H1 (cell line): ENCODE data around the gene TMED4. TPM values are rescaled to one million over a fixed set of nuclear protein-coding genes. Genes with fewer than 3 reads are reported as not detected.

ENCODE experiments used
- CTCF ChIA-PET: fragments of 300-600 bp; sonication (Branson Sonifier 250); formaldehyde crosslinking; loops from one replicate; lab custom pipeline; 2021; ENCODE audit not compliant: partially characterized antibody; lab: Charles Lee
- POLR2A ChIA-PET: fragments of 300-600 bp; sonication (Branson Sonifier 250); formaldehyde crosslinking; loops from one replicate; lab custom pipeline; 2021; ENCODE audit warnings: inconsistent platforms; ENCODE audit not compliant: partially characterized antibody; lab: Charles Lee
- DNase-seq, 2 experiments: peaks; one replicate each; pipeline versions ENCODE4 v3.0.0 to v3.0.0-alpha.2; 2010 to 2022; ENCODE audit warnings: low spot score in 2 of 2, low read depth in 1 of 2, mixed read lengths in 1 of 2
- FAIRE-seq: peaks from 2 replicates; lab custom pipeline; 2011; peaks lifted over from hg19 to GRCh38; lab: Jason Lieb, UNC
- H2AFZ ChIP-seq: 2 replicates; pipeline ENCODE4 v1.8.1; 2012; ENCODE audit warnings: low read length, inconsistent platforms
- H2AK5ac ChIP-seq: 2 replicates; pipeline ENCODE4 v1.6.1; 2013; ENCODE audit warnings: low read depth, low read length
- H2BK120ac ChIP-seq: replicated peaks from 2 replicates; pipeline ENCODE3; 2013; ENCODE audit warnings: low read depth, low read length, inconsistent platforms
- H2BK12ac ChIP-seq: 2 replicates; pipeline ENCODE4 v1.6.1; 2013; ENCODE audit warnings: low read depth, low read length
- H2BK15ac ChIP-seq: 2 replicates; pipeline ENCODE4 v1.6.1; 2013; ENCODE audit warnings: low read length
- H2BK20ac ChIP-seq: 2 replicates; pipeline ENCODE4 v1.6.1; 2013; ENCODE audit warnings: low read length
- H2BK5ac ChIP-seq: 2 replicates; pipeline ENCODE4 v1.6.1; 2013; ENCODE audit warnings: low read depth, low read length
- H3K14ac ChIP-seq: 2 replicates; pipeline ENCODE4 v1.6.1; 2013; ENCODE audit warnings: inconsistent platforms; ENCODE audit not compliant: insufficient read length
- H3K18ac ChIP-seq: 2 replicates; pipeline ENCODE4 v1.6.1; 2013; ENCODE audit warnings: low read length; ENCODE audit errors: extremely low read depth
- H3K23ac ChIP-seq: 2 replicates; pipeline ENCODE4 v1.6.1; 2013; ENCODE audit warnings: inconsistent platforms; ENCODE audit not compliant: insufficient read length
- H3K23me2 ChIP-seq: 2 replicates; pipeline ENCODE4 v1.6.1; 2013; ENCODE audit warnings: low read depth, low read length
- H3K27ac ChIP-seq: 2 replicates; pipeline ENCODE4 v1.6.1; 2011; ENCODE audit warnings: low read depth, low read length, inconsistent platforms
- H3K27me3 ChIP-seq, 4 experiments: replicated peaks in 1 of 4; 1 replicate in 1 of 4; 2 replicates in 3 of 4; pipeline versions ENCODE4 v1.6.1 to v1.8.1; 2011 to 2013; ENCODE audit warnings: low read length in 3 of 4, mild to moderate bottlenecking in 3 of 4, inconsistent platforms in 2 of 4, mixed read lengths in 2 of 4, moderate library complexity in 1 of 4; ENCODE audit not compliant: control insufficient read depth in 3 of 4, insufficient read depth in 3 of 4; ENCODE audit errors: extremely low read depth in 1 of 4
- H3K36me3 ChIP-seq, 4 experiments: 2 replicates each; pipeline versions ENCODE4 v1.6.1 to v1.8.1; 2011 to 2013; ENCODE audit warnings: mild to moderate bottlenecking in 4 of 4, low read length in 3 of 4, moderate library complexity in 2 of 4, control low read depth in 1 of 4, inconsistent platforms in 1 of 4; ENCODE audit not compliant: insufficient read depth in 4 of 4, control insufficient read depth in 2 of 4
- H3K4ac ChIP-seq: replicated peaks from 2 replicates; pipeline ENCODE3; 2013; ENCODE audit warnings: low read length, low read depth, mixed read lengths, inconsistent platforms; ENCODE audit not compliant: insufficient read length
- H3K4me1 ChIP-seq, 4 experiments: replicated peaks in 1 of 4; 1 replicate in 1 of 4; 2 replicates in 3 of 4; pipeline versions ENCODE4 v1.6.1 to v1.8.1; 2011 to 2013; ENCODE audit warnings: low read length in 3 of 4, inconsistent platforms in 2 of 4, mixed read lengths in 1 of 4; ENCODE audit not compliant: insufficient read depth in 4 of 4, control insufficient read depth in 3 of 4
- H3K4me2 ChIP-seq, 2 experiments: 2 replicates each; pipeline versions ENCODE4 v1.6.1 to v1.8.1; 2011 to 2013; ENCODE audit warnings: low read depth in 2 of 2, low read length in 2 of 2, control low read depth in 1 of 2, inconsistent platforms in 1 of 2, mild to moderate bottlenecking in 1 of 2; ENCODE audit not compliant: insufficient read depth in 1 of 2
- H3K4me3 ChIP-seq, 4 experiments: fragments of 200-600, 300-600 bp in 1 of 4; sonication (generic), shearing (Covaris generic), sonication (Bioruptor Twin) in 1 of 4; 2 replicates each; pipeline versions ENCODE4 v1.5.1 to v1.8.1; 2011 to 2016; ENCODE audit warnings: low read length in 4 of 4, low read depth in 3 of 4, control low read depth in 2 of 4, inconsistent platforms in 2 of 4, mild to moderate bottlenecking in 2 of 4, mixed read lengths in 1 of 4, moderate library complexity in 1 of 4; ENCODE audit not compliant: insufficient read depth in 2 of 4; ENCODE audit errors: extremely low read depth in 1 of 4
- H3K56ac ChIP-seq: replicated peaks from 2 replicates; pipeline ENCODE3; 2013; ENCODE audit warnings: low read depth, mild to moderate bottlenecking, mixed read lengths, low read length, inconsistent platforms; ENCODE audit not compliant: insufficient read length
- H3K79me1 ChIP-seq: 2 replicates; pipeline ENCODE4 v1.6.1; 2013; ENCODE audit warnings: low read depth, low read length, control low read depth
- H3K79me2 ChIP-seq, 2 experiments: 2 replicates each; pipeline versions ENCODE4 v1.6.1 to v1.8.1; 2012 to 2013; ENCODE audit warnings: low read length in 2 of 2, mild to moderate bottlenecking in 2 of 2, inconsistent platforms in 1 of 2; ENCODE audit not compliant: insufficient read depth in 2 of 2, control insufficient read depth in 1 of 2
- H3K9ac ChIP-seq, 4 experiments: replicated peaks in 1 of 4; 1 replicate in 1 of 4; 2 replicates in 3 of 4; pipeline versions ENCODE4 v1.6.1 to v1.8.1; 2011 to 2013; ENCODE audit warnings: low read depth in 3 of 4, low read length in 3 of 4, control low read depth in 2 of 4, mild to moderate bottlenecking in 2 of 4, moderate library complexity in 2 of 4, inconsistent platforms in 1 of 4; ENCODE audit errors: extremely low read depth in 1 of 4
- H3K9me3 ChIP-seq, 2 experiments: 2 replicates each; pipeline versions ENCODE4 v1.6.1 to v1.8.1; 2012 to 2013; ENCODE audit warnings: mild to moderate bottlenecking in 2 of 2, moderate library complexity in 2 of 2, control low read depth in 1 of 2, inconsistent platforms in 1 of 2, low read depth in 1 of 2, low read length in 1 of 2, mixed read lengths in 1 of 2; ENCODE audit not compliant: insufficient read depth in 2 of 2
- H4K20me1 ChIP-seq, 2 experiments: replicated peaks in 1 of 2; 2 replicates each; pipeline versions ENCODE3 to v1.8.1; 2011 to 2013; ENCODE audit warnings: inconsistent platforms in 2 of 2, low read length in 2 of 2, mild to moderate bottlenecking in 1 of 2; ENCODE audit not compliant: insufficient read depth in 2 of 2, control insufficient read depth in 1 of 2
- H4K5ac ChIP-seq: 2 replicates; pipeline ENCODE4 v1.6.1; 2013; ENCODE audit warnings: low read length, low read depth, mixed read lengths, inconsistent platforms; ENCODE audit not compliant: insufficient read length
- H4K8ac ChIP-seq: 2 replicates; pipeline ENCODE4 v1.8.0; 2013; ENCODE audit warnings: mild to moderate bottlenecking, moderate library complexity, low read length, inconsistent platforms; ENCODE audit not compliant: insufficient read depth; ENCODE audit errors: extremely low read depth
- H4K91ac ChIP-seq: replicated peaks from 2 replicates; pipeline ENCODE3; 2013; ENCODE audit warnings: low read length, mixed read lengths, inconsistent platforms; ENCODE audit not compliant: insufficient read length
- ATF3 ChIP-seq: IDR thresholded peaks from 2 replicates; pipeline ENCODE4 v1.6.1; 2011; ENCODE audit warnings: low read depth, mild to moderate bottlenecking, low read length; ENCODE audit not compliant: insufficient read depth
- CBX5 ChIP-seq: fragments of 300-800, 300-1000 bp; sonication (generic); IDR thresholded peaks from 2 replicates; pipeline ENCODE4 v1.7.1; 2016; ENCODE audit warnings: antibody characterized with exemption, low read length, low read depth
- CHD1 ChIP-seq: IDR thresholded peaks from 2 replicates; pipeline ENCODE4 v1.6.1; 2012; ENCODE audit warnings: low read depth, low read length, improper control_type of control experiment
- KDM1A ChIP-seq: fragments of 200-600, 300-600 bp; sonication (generic); IDR thresholded peaks from 2 replicates; pipeline ENCODE4 v1.7.1; 2016; ENCODE audit warnings: mild to moderate bottlenecking, low read length, borderline replicate concordance
- NRF1 ChIP-seq: IDR thresholded peaks from 2 replicates; pipeline ENCODE4 v1.6.1; 2011; ENCODE audit warnings: mild to moderate bottlenecking, low read depth, low read length, improper control_type of control experiment
- POLR2AphosphoS5 ChIP-seq: IDR thresholded peaks from 2 replicates; pipeline ENCODE4 v1.6.1; 2011; ENCODE audit warnings: low read depth, low read length
- SIN3A ChIP-seq, 2 experiments: IDR thresholded peaks in 1 of 2; conservative IDR thresholded peaks in 1 of 2; 2 replicates each; pipeline ENCODE4 v1.6.1; 2011 to 2012; ENCODE audit warnings: low read length in 2 of 2, improper control_type of control experiment in 1 of 2, low read depth in 1 of 2, mild to moderate bottlenecking in 1 of 2
- SP1 ChIP-seq: IDR thresholded peaks from 2 replicates; pipeline ENCODE4 v1.6.1; 2011; ENCODE audit warnings: low read depth, low read length
- SP2 ChIP-seq: IDR thresholded peaks from 2 replicates; pipeline ENCODE4 v1.6.1; 2012; ENCODE audit warnings: mild to moderate bottlenecking, low read length, inconsistent platforms
- SP4 ChIP-seq: IDR thresholded peaks from 2 replicates; pipeline ENCODE4 v1.6.1; 2012; ENCODE audit warnings: low read length, inconsistent platforms
- TAF1 ChIP-seq: IDR thresholded peaks from 2 replicates; pipeline ENCODE4 v1.6.1; 2011; ENCODE audit warnings: mild to moderate bottlenecking, low read depth, low read length
- TBP ChIP-seq: IDR thresholded peaks from 2 replicates; pipeline ENCODE4 v1.6.1; 2011; ENCODE audit warnings: low read depth, low read length, improper control_type of control experiment
- WGBS, 2 experiments: shearing (Covaris generic) in 1 of 2; methylation state at CpG; one replicate each; pipeline versions ENCODE4 v1.1.6 to v1.1.7; 2013 to 2015; ENCODE audit warnings: low lambda C conversion rate in 2 of 2, mixed read lengths in 2 of 2, inconsistent platforms in 1 of 2, low coverage in 1 of 2, missing lambda C conversion rate in 1 of 2; ENCODE audit not compliant: insufficient replicate concordance in 2 of 2, insufficient coverage in 1 of 2, insufficient read length in 1 of 2; ENCODE audit errors: extremely low coverage in 1 of 2, missing lambda C conversion rate in 1 of 2; 5-methylcytosine and 5-hydroxymethylcytosine counted together
- polyA plus RNA-seq, 7 experiments: library from polyadenylated mRNA; depleted of rRNA in 3 of 7; stranded (reverse) in 5 of 7; unstranded in 2 of 7; fragments of >200 nt in 5 of 7; fragments of 200-250 nt in 2 of 7; gene quantifications; 1 replicate in 5 of 7; 2 replicates in 1 of 7; 4 replicates in 1 of 7; pipeline versions ENCODE4 v1.2.1 to v1.2.3, GENCODE V29; 2011 to 2013; ENCODE audit warnings: missing spikeins in 2 of 7, mixed read lengths in 2 of 7
- total RNA-seq: library from RNA; stranded (reverse); fragmentation: NEBNext Ultra II Directional; extraction: Animal tissue kit (Norgen Biotek cat#: 25700); gene quantifications from 2 replicates; pipeline ENCODE4 v1.2.1, GENCODE V29; 2021
- TF ChIP-seq, protein P1 (sequence below), 3 experiments: IDR thresholded peaks; 1 replicate in 2 of 3; 2 replicates in 1 of 3; pipeline versions ENCODE4 v1.5.1 to v1.6.1; 2011; ENCODE audit warnings: low read length in 3 of 3, mild to moderate bottlenecking in 3 of 3, inconsistent platforms in 2 of 3, low read depth in 1 of 3, moderate library complexity in 1 of 3; ENCODE audit not compliant: insufficient read depth in 1 of 3; ENCODE audit errors: control extremely low read depth in 1 of 3

The TMED4 gene
- total and polyA plus RNA-seq, 2 of the 8 experiments (the other 6 are each of a cell fraction or from before 2014, with no cell fraction given): 44.9 to 76.7 TPM

DNA sequence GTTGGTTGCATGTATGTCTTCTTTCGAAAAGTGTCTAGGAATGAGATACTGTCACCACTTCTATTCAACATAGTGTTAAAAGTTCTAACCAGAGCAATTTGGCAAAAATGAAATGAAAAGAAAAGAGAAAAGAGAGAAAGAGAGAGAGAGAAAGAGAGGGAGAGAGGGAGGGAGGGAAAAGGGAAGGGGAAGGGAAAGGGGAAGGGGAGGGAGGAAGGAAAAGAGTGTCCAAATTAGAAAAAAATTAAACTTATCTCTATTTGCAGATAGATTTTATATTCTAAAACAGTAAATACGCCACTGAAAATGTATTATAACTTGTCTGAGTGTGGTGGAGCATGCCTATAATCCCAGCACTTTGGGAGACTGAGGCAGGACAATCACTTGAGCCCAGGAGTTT lies 24.5 kb downstream of the TMED4 start:
- no peak overlapping the region for H3K56ac ChIP-seq
- H3K4me1 ChIP-seq: no peaks in the 10 kb centered on the region; a peak in 1 of 7 replicates
- no peak overlapping the region for H3K9ac ChIP-seq
- no peak overlapping the region for H2BK12ac ChIP-seq
- no peaks in the 10 kb centered on the region for H3K79me1 ChIP-seq
- H4K8ac ChIP-seq: no peak overlapping the region
- H3K14ac ChIP-seq: no peak overlapping the region
- H2BK20ac ChIP-seq: no peak overlapping the region
- no peak overlapping the region for H3K4ac ChIP-seq
- POLR2A ChIA-PET: no interaction called here
- no peaks in the 10 kb centered on the region; a peak in 1 of 7 replicates for H3K27me3 ChIP-seq
- no peak overlapping the region for H2AK5ac ChIP-seq
- H2AFZ ChIP-seq: no peak overlapping the region
- H2BK15ac ChIP-seq: no peak overlapping the region
- H4K91ac ChIP-seq: no peak overlapping the region
- no peak overlapping the region for H3K18ac ChIP-seq
- no peaks in the 10 kb centered on the region for H4K20me1 ChIP-seq
- H3K9me3 ChIP-seq: no peaks in the 10 kb centered on the region
- 82% methylated on average over 2 of the region's 2 CpGs; no CpG with 5 or more reads in 1 of the 2 experiments for WGBS, 2 experiments
- H4K5ac ChIP-seq: no peak overlapping the region
- H3K23ac ChIP-seq: no peak overlapping the region
- H3K23me2 ChIP-seq: no peaks in the 10 kb centered on the region
- H3K4me3 ChIP-seq: no peak overlapping the region
- FAIRE-seq: no peak
- no peak for DNase-seq
- H2BK5ac ChIP-seq: no peak overlapping the region
- H3K79me2 ChIP-seq: no peaks in the 10 kb centered on the region
- no peaks in the 10 kb centered on the region for H3K36me3 ChIP-seq
- no peak overlapping the region for H3K27ac ChIP-seq
- H3K4me2 ChIP-seq: no peak overlapping the region
- no peak overlapping the region for H2BK120ac ChIP-seq
- CTCF ChIA-PET: no interaction called here
- TF ChIP-seq SIN3A (conservative IDR thresholded peaks at IDR 0.05 in 1 of 2, IDR thresholded peaks at IDR 0.05 in 1 of 2; ENCODE audit: low read depth in 1 of 2, low read length in 2 of 2): no peak
- no peak for TF ChIP-seq CHD1
- no peak for TF ChIP-seq SP1
- no peak for TF ChIP-seq POLR2AphosphoS5
- TF ChIP-seq TAF1: no peak
- TF ChIP-seq TBP: no peak
- TF ChIP-seq, protein P1, sequence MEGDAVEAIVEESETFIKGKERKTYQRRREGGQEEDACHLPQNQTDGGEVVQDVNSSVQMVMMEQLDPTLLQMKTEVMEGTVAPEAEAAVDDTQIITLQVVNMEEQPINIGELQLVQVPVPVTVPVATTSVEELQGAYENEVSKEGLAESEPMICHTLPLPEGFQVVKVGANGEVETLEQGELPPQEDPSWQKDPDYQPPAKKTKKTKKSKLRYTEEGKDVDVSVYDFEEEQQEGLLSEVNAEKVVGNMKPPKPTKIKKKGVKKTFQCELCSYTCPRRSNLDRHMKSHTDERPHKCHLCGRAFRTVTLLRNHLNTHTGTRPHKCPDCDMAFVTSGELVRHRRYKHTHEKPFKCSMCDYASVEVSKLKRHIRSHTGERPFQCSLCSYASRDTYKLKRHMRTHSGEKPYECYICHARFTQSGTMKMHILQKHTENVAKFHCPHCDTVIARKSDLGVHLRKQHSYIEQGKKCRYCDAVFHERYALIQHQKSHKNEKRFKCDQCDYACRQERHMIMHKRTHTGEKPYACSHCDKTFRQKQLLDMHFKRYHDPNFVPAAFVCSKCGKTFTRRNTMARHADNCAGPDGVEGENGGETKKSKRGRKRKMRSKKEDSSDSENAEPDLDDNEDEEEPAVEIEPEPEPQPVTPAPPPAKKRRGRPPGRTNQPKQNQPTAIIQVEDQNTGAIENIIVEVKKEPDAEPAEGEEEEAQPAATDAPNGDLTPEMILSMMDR (IDR thresholded peaks at IDR 0.05; ENCODE audit: control extremely low read depth in 1 of 3, insufficient read depth in 1 of 3, low read depth in 1 of 3, low read length in 3 of 3): no peak
- TF ChIP-seq SP2: no peak
- TF ChIP-seq ATF3: no peak
- TF ChIP-seq SP4: no peak
- no peak for TF ChIP-seq NRF1
- no peak for TF ChIP-seq CBX5
- no peak for TF ChIP-seq KDM1A
